Measurements from ENCODE around the gene KCNG2. TPM values are rescaled to one million over a fixed set of nuclear protein-coding genes. Genes with fewer than 3 reads are reported as not detected.

KCNG2 gene
- total RNA-seq, 1 donor from 2014 or later, result not detected

DNA sequence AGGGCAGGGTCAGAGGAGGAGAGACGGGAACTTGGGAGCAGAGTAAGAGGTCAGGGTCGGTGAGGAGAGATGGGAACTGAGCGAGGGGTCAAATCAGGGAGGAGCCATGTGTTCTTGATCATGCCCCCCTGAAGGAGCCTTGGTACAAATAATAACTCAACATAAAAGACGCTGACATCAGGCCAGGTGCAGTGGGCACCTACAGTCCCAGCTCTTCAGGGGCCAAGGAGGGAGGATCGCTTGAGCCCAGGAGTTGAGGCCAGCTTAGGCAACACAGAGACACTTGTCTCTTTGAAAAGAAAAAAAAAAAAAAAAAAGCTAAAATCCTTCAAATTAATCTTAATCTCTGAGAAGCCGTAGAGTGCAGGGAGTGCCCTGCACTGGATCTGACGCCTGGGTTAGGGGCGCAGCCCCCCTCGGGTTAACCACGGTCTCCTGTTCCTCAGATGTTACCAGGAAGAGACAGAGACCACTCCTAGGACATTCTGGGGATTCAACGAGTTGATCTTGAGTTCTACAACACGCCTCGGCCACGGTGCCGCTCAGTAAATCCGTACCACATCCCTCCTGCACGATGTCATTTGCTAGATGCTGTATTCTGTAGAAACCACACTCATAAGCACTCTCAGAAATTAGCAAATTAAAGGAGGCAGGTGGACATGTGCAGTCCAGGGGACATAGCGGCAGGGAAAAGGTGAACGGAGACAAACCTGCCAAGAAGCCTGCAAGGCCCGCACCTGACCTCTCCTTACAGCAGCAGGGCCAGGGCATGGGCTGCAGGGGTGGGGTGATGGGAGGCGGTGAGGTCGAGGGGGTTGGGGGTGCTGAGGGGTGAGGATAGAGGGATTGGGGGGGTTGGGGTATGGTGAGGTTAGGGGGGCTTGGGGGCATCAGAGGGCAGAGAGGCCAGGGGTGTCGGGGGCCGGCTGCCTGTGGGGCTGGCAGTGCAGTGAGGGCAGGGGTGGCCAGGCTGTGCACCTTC is 124.5 kb downstream of the KCNG2 start:
- no peak overlapping the region for H3K27ac Mint-ChIP-seq
- no peaks in the 10 kb centered on the region for H3K27me3 Mint-ChIP-seq (ENCODE audit: low read depth)
- H3K4me3 Mint-ChIP-seq, result no peak overlapping the region
- peaks cover 52% of the 10 kb centered on the region for H3K36me3 Mint-ChIP-seq
- H3K9me3 Mint-ChIP-seq, result peaks cover 3% of the 10 kb centered on the region
- no peaks in the 10 kb centered on the region for H3K4me1 Mint-ChIP-seq
- no peak for DNase-seq (ENCODE audit: low spot score in 2 of 2, unreplicated experiment in 2 of 2)
- no peak for TF ChIP-seq CTCF (IDR thresholded peaks at IDR 0.05; ENCODE audit: unreplicated experiment)

DNA sequence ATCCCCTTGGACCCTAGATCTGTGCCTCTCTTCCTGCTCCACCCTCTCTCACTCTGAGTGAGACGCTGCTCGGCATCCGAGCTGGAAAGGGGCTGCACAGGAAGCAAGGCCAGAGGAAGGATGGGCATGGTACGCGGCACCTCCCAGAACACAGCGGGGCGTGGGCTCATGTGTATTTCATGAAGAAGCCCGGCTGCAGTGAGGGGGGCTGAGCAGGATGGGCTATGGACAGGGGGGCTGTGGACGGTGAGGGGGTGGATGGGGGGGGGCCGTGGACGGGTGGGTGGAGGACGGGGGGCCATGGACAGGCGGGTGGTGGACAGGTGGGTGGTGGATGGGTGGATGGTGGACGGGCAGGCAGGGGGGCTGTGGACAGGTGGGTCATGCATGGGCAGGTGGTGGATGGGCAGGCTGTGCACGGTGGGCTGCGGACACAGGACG is 125.3 kb downstream of the KCNG2 start:
- no peak overlapping the region for H3K27ac Mint-ChIP-seq
- H3K9me3 Mint-ChIP-seq, result peaks cover 3% of the 10 kb centered on the region
- no peak for DNase-seq (ENCODE audit: low spot score in 2 of 2, unreplicated experiment in 2 of 2)
- no peaks in the 10 kb centered on the region for H3K27me3 Mint-ChIP-seq (ENCODE audit: low read depth)
- peaks cover 45% of the 10 kb centered on the region for H3K36me3 Mint-ChIP-seq
- TF ChIP-seq CTCF (IDR thresholded peaks at IDR 0.05; ENCODE audit: unreplicated experiment), result no peak
- H3K4me3 Mint-ChIP-seq, result no peak overlapping the region
- H3K4me1 Mint-ChIP-seq, result no peaks in the 10 kb centered on the region

DNA sequence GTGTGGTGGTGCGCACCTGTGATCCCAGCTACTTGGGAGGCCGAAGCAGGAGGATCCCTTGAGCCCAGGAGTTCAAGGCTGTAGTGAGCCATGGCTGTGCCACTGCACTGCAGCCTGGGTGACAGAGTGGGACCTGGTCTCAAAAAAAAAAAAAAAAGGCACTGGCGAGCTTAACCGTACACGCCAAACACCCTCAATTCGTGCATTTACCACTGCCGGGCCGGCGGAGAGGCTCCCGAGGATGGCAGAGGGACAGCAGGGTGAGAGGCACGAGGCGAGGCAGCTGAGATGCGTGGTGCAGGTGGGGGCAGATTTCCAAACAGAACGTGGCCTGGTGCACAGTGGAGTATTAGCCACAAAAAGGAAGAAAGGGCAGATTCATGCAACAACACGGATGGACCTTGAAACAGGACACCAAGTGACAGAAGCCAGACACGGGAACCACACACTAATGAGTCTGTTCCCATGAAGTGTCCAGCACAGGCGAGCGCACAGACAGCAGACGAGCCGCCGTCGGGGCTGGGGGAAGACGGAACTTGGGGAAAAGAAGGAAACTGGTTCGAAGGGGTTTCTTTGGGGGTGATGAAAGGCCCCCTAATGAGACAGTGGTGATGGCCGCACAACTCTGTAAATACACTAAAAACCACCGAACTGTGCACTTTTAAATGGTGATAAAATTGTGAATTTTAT is 126.3 kb downstream of the KCNG2 start:
- no peak for TF ChIP-seq CTCF (IDR thresholded peaks at IDR 0.05; ENCODE audit: unreplicated experiment)
- Mint-ChIP-seq H3K4me3 (no peak overlapping the region), H3K27me3 (ENCODE audit: low read depth) (no peaks in the 10 kb centered on the region), H3K27ac (no peak overlapping the region), H3K4me1 (no peaks in the 10 kb centered on the region), H3K9me3 (peaks cover 9% of the 10 kb centered on the region), H3K36me3 (peaks cover 48% of the 10 kb centered on the region)
- no peak for DNase-seq (ENCODE audit: low spot score in 2 of 2, unreplicated experiment in 2 of 2)

GRCh38 chr18:79924814-79925731 is 127.3 kb downstream of the KCNG2 start:
- no peak for DNase-seq (ENCODE audit: low spot score in 2 of 2, unreplicated experiment in 2 of 2)

More at GRCh38 chr18:79924814-79925731, 127.3 kb downstream of the KCNG2 start:
- no peak overlapping the region for H3K4me3 Mint-ChIP-seq
- no peaks in the 10 kb centered on the region for H3K27me3 Mint-ChIP-seq (ENCODE audit: low read depth)
- no peak for TF ChIP-seq CTCF (IDR thresholded peaks at IDR 0.05; ENCODE audit: unreplicated experiment)
- H3K4me1 Mint-ChIP-seq, result no peaks in the 10 kb centered on the region
- H3K36me3 Mint-ChIP-seq, result peaks cover 55% of the 10 kb centered on the region
- peaks cover 19% of the 10 kb centered on the region for H3K9me3 Mint-ChIP-seq
- H3K27ac Mint-ChIP-seq, result peak overlapping the region; percentile 12

Data from mesothelial cell of epicardium (in vitro differentiated cells).